Stimulated activated CD4-positive, alpha-beta T cell treated with anti-CD3 and anti-CD28 coated beads, Interleukin-2, amount 100 ng/mL, for 4 hours (primary cell): Measurements from ENCODE around the gene CFAP45.
"Not testable (repeated sequence)": the region's sequence is repeated elsewhere in the genome, so short reads cannot be mapped to it uniquely, and the experiment has no call there.

Experiments
- DNase-seq: peaks from one replicate; pipeline ENCODE4 v3.0.0-alpha.2; 2020; ENCODE audit warnings: low read depth

The CFAP45 gene

GRCh38 chr1:159904036-159904435, 4.1 kb upstream of the CFAP45 start:
- not testable (repeated sequence) for DNase-seq

DNA sequence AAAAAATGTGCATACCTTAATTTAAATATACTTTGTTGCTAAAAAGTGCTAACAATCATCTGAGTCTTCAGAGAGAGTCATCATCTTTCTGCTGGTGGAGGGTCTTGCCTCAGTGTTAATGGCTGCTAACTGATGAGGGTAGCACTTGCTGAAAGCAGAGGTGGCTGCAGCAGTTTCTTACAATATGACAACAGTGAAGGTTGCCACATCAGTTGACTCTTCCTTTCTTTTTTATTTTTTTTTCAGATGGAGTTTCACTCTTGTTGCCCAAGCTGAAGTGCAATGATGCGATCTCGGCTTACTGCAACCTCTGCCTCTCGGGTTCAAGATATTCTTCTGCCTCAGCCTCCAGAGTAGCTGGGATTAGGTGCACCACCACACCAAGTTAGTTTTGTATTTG, 2.6 kb upstream of the CFAP45 start:
- DNase-seq = no peak

- no peak for DNase-seq
Measured at GRCh38 chr1:159900755-159901360, 893 bp upstream of the CFAP45 start.

GRCh38 chr1:159899634-159900033, 331 bp downstream of the CFAP45 start:
- not testable (repeated sequence) for DNase-seq

GRCh38 chr1:159898527-159898926, 1.4 kb downstream of the CFAP45 start:
- no peak for DNase-seq

DNA sequence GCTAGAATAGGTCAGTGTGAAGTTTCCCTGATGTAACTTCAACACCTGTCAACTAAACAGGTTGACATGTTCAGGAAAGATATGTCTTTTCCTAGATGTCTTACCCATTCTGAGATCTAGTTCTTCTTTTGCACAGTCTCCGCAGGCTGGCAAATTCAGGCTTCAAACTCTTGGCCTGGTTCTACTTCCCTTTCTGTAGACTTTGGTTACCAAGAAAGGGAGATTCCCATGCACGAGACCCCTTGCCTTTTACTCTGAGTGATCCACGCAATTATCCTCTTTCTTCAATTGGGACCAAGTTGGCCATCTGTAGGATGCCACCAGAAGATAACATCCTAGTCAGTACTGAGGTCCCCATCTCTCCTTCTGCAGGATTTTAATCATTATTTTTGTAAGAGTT, 2.0 kb downstream of the CFAP45 start:
- no peak for DNase-seq

- DNase-seq = no peak
Measured at GRCh38 chr1:159896546-159896930, 3.4 kb downstream of the CFAP45 start.

GRCh38 chr1:159895836-159896545, 4.0 kb downstream of the CFAP45 start:
- no peak for DNase-seq

DNA sequence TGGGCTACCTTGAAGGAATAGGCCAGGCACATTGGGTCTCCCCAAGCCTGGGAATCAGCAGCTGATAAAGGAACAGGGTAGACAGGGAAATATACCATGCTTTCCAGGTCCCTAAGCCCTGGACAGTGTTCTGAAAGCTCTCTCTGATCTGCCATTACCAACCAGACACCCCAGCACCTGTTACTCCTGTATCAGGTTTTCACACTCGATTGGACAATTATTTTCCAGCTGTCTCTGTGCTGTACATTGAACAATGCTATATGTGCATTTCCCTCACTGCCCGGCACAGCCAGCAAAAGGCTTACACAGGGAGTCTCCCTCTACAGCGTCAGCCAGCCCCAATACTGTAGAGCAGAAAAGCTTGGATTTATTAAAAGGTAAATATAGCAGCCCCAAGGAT, 4.7 kb downstream of the CFAP45 start:
- DNase-seq = no peak

GRCh38 chr1:159892944-159893343, 7.0 kb downstream of the CFAP45 start:
- DNase-seq = no peak

DNA sequence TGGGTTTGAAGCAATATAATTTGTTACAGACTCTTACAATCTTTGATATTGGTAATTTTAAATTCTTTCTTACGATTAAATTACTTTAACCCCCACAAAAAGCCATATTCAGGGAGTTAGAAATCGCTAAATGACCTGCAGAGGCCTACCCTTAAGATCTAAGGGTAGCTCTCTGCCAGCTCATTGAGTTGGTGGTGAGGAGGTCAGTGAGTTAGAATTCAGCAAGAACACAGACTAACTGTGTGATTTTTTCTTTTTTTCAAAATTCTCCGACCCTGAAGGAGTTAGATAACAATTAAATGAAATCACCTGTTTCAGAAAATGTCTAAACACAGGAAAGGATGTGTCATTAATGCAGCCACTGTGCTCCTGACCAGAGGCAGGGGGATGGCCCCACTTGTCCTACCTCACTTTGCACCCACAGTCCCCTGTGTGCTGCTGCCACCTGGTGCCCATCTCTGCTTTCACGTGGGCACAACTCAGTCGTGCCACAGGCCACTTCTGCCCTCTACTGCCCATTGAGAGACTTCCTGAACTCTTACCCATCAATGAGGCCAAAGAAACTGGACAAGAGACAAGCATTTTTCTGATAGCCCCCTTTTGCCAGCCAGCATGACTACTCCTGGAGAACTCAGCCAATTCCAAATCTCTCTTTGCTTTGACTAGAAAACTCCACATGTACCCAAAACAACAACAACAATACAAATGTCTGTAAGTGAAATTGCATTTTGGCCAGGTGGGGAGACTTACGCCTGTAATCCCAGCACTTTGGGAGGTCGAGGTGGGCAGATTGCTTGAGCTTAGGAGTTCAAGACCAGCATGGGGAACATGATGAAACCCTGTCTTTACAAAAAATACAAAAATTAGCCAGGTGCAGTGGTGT, 8.4 kb downstream of the CFAP45 start:
- DNase-seq = peak; percentile 63

DNA sequence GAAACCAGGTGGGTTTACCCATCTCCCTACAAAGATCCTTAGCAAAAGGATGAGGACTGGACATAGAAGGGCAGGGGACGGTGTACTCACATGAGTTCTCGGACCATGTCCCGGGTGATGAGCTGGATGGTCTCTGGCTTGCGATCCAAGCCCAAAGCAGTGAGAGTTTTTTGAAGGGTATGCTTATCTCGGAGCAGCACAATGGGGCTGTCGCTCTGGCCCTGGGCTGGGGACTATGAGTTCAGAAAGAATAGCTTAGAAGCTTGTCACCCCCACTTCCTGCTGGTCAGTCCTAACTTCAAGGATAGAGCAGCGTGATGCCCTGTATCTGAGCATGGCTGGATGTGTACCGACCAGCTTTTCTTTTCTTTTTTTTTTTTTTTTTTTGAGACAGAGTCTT, 9.6 kb downstream of the CFAP45 start:
- no peak for DNase-seq

DNA sequence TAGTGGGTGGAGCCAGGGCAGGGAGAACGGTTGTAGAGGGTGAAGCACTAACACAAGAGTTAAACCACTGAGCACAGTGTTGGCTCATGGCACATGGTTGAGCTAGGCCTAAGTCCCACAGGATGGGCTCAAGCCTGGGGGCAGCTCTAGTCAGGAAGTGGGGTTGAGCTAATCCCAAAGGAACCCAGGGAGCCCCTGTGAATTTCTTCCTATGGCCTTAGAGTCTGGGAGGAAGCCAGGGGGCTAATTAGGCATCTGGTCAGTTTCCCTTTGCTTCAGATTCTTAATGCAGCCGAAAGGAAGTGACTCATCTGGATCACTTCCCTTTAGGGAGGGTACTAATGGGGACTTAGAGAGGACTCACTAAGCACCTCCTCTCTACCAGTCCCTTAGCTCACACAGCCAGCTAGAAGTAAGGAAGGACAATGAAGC, 10.1 kb downstream of the CFAP45 start:
- DNase-seq = no peak

GRCh38 chr1:159889202-159889601, 10.8 kb downstream of the CFAP45 start:
- DNase-seq = no peak

- no peak for DNase-seq
Measured at GRCh38 chr1:159884296-159884695, 15.7 kb downstream of the CFAP45 start.

DNA sequence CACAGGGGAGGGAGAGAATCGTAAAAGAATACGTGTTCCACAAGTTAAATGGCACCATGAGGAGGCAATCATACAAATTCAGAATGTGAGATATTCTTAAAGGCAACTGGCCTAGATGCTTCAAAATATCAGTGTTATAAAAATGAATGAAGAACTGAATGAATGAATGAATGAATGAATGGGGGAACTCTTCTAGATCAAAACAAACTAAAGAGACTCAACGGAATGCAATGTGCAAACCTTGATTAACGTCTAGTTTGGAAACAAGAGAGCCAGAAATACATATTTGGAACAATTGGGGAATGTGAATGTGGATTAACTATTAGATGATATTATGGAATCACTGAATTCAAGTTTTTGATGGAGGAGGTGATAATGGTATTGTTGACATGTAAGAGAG, 16.8 kb downstream of the CFAP45 start:
- no peak for DNase-seq

GRCh38 chr1:159882527-159882862, 17.5 kb downstream of the CFAP45 start:
- DNase-seq = no peak

GRCh38 chr1:159881622-159882526, 18.1 kb downstream of the CFAP45 start:
- no peak for DNase-seq

- no peak for DNase-seq
Measured at GRCh38 chr1:159880430-159880829, 19.5 kb downstream of the CFAP45 start.

DNA sequence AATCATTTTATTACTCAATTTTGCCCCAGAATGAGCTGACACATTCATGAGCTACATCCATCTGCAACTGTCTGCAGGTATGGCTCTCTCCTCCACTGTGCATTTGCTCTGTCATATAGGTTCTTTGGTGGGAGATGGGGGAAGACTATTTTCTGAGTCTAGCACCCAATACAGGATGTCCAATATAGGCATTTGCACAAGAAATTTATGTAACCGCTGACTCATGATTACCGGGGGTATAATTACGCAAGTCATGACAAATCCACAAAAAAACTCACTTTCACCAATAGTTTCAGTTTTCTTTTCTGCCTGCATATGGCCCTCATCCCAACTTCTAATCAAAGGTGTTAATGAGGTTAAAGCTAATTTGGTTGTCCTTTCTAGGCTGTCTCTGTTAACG, 20.0 kb downstream of the CFAP45 start:
- DNase-seq = no peak

DNA sequence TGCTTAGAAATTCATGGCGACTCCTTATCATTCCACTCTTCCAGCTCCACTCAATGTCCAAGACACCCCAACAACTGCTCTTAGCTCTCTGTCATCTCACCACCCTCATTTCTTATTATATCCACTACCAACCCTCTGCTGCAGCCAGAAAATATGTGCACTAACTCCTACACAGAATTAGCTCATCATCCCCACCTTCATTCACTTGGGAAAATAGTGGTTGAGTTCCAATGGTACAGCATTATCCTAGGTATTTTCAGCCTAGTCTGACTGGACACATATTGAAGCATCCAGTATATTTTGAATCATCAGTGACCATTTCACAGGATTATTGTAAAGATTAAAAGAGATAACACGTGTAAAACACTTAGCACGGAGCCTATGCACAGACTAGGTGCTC, 20.8 kb downstream of the CFAP45 start:
- no peak for DNase-seq
